NCI-H1092 (cell line): Measurements from ENCODE around the gene TM9SF3.
A peak's percentile ranks its signal among the peaks of the same experiment; 100 is the strongest.

Source experiments
- DNase-seq: peaks from one replicate; lab custom pipeline; 2025; lab: John Stamatoyannopoulos, UW

The TM9SF3 gene

DNA sequence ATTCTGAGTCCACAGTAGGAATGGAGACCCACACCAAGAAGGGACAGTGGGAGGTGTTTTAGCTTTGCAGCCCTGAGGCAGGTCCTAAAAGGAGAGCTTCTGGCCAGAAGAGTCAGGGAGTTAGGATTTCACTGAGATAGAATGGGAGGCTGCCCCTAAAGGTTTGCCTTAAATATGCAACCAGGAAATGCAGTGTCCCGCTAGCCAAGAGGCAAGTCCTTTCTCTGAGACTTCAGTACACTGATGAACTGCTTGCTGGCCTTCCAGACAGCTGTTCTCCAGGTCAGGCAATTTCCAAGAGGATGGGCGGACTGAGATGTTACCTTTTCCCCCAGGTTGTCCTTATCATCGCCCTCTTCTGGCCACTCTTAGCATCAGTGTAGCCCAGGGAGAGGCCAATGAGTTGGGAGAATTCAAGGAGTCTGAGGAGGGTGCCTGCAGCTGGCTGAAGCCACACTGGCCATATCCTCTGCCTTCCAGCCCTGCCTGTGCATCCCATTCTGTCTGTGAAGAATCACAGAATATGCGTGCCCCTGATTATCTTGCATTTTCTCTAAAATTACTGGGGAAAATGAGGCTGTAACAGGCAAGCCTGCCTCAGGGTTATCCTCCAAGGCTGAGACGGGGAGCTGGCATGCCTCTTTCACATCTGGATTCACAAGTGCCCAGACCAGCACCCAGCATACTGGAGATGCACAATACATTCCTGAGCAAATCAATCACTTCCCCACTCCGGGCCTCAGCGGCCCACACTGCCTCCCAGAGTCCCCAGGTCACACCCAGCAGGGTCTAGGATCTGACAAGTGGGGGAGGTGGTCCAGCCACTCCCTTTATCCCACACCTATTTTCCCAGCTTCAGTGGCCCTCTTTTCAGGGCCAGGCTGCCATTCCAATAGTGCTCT lies 75.5 kb downstream of the TM9SF3 start:
- DNase-seq = no peak

DNA sequence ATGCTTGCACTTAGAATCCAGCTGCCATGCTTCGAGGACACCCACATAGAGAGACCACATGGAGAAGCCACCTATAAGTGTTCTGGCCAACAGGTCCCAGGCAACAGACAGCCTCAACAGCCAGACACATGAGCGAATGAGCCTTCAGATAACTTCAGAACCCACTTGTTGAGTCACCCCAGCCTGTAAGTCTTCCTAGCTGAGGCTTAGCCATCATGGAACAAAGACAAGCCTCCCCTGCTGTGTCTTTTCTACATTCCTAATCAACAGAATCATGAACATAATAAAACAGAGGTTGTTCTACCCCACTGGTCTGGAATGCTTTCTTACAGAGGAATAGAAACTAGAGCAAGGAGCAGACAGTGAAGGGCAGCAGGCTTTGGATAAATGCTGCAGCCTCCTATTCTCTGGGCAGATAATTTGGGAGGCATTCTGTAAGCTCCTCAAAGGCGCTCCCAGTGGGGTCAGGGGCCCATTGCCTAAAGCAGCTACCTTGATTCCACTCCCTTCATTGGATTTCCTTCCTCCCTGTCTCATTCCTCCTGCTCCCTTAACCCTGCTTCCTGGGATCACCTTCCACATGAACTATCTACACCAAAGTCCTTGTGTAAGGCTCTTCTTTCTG lies 77.7 kb downstream of the TM9SF3 start:
- DNase-seq = no peak

DNA sequence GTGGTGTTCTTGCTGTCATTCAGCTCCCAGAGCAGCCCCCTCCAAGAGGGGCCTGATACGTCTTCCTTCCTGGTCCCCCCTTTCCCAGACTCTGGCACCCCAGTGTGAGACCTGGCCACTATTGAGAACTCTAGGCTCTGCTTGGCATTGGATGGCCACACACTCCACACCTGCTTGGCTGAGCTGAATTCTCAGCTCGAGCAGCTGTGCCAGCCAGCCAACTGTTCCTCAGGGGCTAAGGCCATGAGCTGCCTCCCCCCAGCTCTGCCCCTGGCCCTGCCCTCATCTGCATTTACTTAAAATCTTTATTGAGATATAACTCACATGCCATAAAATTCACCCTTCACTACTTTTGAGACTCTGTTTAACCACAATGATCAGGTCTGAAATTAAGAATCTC lies 79.8 kb downstream of the TM9SF3 start:
- DNase-seq = no peak

DNA sequence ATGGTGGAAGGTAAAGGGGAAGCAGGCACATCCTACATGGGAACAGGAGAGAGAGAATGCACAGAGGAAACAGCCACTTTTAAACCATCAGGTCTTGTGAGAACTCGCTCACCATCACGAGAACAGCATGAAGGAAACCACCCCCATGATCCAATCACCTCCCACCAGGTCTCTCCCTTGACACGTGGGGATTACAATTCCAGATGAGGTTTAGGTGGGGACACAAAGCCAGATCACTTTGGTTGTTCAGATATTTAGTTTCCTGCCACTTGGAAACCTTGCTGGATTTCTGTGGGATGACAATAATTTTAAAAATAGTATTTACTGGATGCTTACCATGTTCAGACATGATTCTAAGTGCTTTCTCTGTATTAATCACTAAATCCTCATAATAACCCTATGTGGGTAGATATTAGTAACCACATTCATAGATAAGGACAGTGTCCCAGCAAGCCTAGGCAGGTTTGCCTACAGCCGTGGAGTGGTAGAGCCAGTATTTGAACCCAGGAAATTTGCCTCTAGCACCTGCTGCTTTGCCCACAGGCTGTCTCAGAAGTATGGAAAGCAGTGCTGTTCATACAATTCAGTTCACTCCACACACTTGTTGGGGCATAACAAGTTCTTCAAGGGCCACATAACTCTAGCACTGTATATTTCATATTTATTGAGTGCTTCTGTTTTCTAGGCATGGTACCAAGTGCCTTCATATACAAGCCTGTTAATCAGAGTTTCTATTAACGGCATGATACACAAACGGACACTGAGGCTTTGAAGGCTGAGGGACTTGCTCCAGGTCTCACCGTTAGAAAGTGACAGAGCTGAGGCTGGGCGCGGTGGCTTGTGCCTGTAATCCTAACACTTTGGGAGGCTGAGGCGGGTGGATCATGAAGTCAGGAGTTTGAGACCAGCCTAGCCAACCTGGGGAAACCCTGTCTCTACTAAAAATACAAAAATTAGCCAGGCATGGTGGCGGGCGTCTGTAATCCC lies 81.4 kb downstream of the TM9SF3 start:
- DNase-seq = no peak

DNA sequence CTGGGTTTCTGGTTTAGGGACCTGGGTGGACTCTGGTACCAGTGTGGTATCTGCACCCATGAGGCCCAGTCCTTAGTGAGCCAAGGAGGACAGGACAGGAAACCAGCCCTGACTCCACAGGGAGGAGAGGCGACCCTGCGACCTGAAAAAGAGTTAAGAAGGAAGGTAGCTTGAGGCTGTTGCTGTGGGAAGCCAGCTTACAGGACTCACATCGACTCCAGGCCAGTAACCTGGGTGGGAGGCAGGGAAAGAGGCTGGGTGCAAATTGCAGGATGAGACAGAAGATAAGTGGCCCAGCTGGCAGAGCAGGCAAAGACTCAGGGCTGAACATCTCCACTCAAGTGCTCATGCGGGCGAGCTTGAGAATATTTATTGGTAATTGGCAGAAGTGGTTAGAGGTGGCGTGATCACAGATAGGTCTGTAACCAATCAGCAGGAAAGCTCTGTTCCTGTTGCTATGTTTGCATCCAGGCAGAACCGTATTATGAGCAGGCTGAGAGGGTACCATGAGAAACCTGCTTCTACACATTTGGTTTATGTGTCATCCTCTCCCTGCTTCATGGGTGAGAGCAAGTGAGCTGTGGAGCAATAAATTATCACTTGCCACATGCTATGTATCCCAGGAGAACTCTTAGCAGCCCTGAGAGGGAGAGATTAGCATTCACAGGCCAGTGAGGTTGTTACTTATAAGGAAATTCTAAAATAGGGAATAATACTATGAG lies 84.1 kb downstream of the TM9SF3 start:
- peak; percentile 47 for DNase-seq

DNA sequence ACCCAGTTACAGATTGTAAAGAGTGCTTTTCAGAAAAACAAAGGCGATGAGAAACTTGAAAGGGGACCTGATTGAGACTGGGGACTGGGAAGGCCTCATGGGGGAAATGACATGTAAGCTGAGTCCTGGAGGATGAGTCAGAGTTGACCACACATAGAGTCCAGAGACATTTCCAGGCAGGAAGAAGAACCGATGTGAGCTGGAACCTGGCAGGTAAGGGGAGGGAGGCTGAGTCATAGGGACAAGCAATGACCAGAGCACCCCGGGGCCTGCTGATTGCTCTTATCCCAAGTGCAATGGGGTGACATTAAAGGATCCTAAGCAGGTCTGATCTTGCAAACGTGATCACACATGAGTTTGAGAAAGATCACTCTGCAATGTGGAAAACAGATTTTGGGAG lies 84.8 kb downstream of the TM9SF3 start:
- DNase-seq = no peak

DNA sequence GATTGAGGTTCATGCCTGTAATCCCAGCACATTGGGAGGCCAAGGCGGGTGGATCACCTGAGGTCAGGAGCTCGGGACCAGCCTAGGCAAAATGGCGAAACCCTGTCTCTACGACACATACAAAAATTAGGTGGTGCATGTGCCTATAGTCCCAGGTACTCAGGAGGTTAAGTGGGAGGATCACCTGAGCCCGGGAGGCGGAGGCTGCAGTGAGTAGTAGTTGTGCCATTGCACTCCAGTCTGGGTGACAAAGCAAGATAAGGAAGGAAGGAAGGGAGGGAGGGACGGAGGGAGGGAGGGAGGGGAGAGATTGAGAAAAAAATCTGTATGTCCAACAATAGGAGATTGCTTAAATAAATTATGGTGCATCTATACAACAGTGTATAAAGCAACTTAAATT lies 86.3 kb downstream of the TM9SF3 start:
- no peak for DNase-seq

DNA sequence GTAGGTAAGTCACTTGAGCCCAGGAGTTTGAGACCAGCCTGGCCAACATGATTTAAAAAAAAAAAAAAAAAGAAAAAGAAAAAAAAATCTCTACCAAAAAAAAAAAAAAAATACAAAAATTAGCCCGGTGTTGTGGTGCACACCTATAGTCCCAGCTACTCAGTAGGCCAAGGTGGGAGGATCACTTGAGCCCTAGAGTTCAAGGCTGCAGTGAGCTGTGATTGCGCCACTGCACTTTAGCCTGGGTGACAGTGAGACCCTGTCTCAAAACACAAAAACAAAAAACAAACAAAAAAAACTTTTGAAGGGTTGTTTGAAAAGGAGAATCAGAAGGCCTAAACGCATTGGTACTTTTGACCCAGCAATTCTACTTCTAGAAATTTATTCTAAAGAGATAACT lies 86.8 kb downstream of the TM9SF3 start:
- DNase-seq = no peak

DNA sequence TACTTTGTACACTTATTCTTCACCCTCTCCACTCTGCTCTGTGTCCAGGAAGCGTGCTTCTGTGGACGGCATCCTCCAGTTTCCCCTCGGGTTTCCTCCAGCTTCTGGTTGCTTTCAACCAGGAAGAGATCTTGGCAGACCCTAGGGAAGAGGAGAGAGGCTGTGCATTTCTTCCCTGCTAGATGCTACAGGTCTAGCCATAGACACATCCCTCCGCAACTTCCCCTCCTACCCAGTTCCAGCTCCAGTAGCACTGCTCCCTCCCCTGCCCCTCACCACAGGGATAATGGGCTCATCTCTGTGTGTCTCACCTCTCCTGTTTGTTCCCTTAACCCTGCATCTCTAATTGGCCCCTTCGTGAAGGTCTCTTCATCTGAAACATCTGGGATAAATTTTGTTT lies 89.4 kb downstream of the TM9SF3 start:
- DNase-seq = no peak

DNA sequence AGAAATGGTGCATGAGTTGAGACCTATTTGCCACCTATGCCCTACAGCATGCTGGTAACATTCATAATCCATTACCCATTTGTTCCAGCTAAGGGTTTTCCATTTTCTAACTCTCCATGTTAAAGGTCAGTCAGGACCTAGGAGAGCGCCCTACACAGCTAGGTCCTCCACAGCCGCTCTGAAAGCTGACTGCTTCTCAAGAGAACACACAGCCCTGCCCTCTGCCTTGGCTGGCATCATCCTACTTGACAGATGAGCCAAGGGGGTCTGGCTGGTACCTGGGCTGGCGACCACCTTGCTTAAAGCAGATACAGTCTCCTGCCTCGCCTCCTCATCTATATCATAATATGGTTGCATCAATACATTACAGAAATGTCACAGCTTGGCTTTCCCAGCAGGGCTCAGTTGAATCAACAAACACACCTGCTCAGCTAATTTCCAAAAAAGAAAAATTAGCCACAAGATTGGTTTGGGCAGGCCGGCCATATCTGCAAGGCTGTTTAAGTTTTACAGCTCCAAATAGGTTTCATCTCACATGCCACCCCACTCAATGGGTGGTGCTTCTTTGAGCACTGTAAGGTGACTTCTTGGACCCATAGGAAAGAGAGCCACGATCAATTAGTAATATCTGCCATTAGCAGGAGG lies 90.4 kb downstream of the TM9SF3 start:
- DNase-seq = no peak

DNA sequence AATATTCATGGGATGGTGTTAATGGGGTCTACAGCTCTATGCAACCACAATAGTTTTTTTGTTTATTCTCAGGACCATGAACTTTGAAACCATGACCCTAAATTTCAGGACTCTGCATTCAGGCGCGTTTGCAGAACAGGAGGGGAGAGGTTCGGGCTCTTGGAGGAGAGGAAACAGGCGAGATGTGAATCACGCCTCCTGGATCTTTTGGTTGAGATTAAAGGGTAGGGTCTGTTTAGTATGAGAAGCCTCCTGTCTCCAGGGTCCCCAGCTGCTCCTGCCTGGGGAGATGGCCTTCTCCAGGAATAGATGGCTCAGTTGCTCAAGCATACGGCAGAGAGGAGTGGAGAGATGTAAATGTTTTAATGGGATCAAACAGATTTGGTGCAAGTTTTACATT lies 91.3 kb downstream of the TM9SF3 start:
- no peak for DNase-seq

DNA sequence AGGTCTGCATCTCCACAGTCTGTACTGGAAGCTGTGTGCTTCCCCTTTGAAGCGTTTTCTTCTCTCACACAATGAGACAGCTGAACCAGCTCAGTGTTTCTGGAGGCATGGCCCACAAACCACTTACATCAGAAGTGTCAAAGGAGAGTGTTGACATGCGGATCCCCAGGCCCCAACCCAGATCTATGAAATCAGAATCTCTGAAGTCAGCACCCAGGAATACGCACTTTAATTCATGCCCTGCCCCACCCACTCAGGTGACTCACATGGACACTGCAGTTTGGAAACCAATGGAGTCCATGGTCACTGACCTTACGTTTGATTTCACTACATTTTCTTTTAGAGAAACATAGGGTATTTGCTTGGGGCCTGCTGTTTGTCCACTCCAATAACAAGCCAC lies 92.1 kb downstream of the TM9SF3 start:
- no peak for DNase-seq

DNA sequence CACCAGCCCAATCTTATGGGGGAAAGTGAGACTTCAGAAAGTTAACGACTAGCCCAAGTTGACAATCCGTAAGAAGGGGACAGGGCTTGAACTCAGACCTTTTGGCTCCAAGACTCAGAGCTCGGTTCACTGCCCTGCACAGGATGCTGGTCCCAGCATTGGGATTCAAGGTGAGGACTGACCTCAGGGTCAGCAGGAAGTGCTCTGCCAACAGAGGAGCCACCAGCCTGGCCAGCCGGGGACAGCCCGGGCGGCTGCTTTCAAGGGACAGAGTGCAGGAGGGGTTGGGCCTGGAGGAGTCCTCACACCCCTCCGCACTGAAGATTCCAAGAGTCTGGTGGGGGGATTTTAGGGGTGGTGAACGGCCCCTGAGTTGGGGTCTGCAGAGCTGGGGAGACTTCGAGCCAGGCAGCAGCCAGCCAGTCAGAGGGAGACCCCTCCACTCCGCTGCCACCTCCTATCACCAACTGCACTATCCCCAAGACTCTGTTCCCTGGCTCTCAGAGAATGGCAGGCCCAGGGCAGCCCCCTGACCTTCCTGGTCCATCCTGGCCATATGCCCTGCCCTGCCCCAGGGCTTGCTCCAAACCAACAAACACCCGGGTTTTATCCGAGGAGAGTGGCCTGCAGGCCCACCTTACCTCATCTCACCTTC lies 92.8 kb downstream of the TM9SF3 start:
- no peak for DNase-seq

DNA sequence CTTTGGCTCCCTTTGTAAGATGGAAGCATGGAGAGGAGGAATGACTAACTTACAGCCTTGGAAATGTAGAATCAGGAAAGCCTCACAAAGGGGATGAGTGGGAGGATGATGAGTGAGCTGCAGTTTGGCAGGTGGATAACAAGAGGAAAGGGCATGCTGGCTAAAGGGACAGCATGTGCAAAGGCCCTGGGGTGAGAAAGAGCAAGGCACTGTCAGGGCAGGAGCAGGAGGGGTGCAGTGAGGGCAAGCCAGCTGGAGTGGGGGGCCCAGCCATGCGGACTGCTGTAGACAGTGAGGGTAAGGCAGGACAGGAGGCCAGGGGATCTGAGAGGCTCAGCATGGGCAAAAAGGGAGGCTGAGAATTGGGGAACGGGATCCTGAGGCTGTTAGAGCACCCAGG lies 93.6 kb downstream of the TM9SF3 start:
- no peak for DNase-seq

DNA sequence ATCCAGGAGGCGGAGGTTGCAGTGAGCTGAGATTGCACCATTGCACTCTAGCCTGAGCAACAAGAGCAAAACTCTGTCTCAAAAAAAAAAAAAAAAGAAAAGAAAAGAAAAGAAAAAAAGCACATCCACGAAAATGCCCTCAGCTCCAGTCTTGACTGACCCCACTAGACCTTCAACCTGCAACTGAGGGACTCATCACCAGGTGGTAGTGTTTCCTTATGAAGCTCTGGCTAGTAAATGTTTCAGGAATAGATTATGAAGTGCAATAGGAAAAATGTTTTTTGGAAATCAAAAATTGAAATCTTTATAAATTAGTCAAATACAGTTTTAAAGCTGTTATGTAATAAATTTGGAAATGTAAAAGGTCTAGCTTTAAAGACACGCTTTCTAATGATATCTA lies 95.5 kb downstream of the TM9SF3 start:
- DNase-seq = no peak

DNA sequence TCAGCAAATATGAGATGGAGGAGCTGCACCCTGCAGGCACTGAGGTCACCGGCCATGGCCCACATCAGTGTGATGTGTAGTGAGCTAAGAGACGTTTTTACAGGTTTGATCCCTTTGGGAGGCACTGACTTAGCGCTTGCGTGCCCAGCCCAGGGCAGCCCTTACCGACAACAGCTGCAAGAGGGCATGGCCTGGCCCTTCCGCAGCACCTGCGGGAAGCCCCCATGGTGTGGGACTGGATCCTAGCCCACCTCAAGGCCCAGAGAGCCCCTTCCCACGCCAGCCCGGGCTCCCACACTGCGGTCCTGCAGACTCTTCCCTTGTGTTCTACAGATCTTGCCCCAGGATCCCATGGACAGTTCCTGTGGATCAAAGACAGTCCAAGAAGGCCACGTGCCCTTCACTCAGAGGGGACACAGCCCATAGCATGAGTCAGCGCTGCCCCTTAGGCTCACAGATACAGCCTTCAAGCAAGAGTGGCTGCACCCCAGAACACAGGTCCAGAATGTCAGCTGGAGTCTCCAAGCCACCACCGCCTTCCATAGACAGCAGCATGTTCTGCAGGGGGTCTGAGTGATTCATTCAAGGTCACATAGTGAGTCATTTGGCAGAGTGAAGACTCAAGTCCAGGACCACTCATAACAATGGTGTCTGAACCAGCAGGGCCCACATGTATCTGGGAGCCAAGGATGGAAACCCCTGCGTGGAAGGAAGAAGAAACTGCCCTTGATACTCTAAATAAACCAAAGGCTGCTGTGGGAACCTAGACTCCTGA lies 98.5 kb downstream of the TM9SF3 start:
- no peak for DNase-seq

DNA sequence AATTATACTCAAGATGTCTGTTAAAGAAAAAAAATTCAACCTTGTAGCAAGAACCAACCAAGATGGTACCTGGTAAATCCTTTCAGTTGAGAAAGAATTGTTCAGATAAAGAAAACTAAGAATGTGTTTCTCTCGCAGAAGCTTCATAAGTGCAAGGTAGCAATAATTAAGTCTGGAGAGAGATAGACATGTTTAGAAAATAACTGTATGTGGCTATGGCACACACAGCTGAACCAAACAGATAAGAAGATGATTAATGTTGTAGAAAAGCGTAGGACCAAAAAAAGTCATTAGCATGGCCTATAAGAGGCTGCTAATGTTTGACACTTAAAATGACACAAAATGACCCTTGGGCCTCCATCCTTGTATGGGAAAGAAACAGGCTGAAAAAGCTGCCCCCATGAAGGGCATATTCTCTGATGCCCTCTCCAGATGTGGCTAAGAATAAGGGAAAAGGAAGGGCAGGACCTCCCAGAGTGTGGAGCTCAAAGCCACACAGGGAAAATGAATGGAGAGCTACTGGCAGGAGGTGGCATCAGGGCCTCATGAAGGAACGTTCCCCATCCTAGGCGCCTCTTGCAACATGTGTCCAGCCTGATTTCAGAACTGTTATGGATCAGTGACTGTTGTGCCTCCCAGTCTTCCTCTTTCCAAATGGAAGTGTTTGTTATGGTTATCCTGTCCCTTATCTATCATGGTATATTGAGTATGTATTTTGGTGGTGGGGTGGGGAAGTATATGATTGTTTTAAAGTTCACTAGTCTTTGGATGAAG lies 103.8 kb downstream of the TM9SF3 start:
- DNase-seq = no peak

DNA sequence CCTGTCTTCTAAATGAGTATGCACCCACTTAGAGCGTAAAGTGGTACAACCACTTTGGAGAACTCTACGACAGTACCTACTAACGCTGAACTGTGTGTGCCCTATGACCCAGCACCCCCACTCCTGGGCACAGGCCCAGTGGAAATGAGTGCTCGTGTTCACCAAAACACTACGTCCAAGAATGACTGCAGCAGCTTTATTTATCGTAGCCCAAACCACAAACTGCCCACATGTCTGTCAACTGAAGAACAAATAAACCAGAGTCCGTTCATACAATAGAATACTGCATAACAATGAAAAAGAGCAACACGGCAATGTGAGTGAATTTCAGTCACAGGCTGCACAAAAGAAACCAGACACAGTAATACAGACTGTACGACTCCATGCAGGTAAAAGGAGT lies 108.5 kb downstream of the TM9SF3 start:
- DNase-seq = no peak

DNA sequence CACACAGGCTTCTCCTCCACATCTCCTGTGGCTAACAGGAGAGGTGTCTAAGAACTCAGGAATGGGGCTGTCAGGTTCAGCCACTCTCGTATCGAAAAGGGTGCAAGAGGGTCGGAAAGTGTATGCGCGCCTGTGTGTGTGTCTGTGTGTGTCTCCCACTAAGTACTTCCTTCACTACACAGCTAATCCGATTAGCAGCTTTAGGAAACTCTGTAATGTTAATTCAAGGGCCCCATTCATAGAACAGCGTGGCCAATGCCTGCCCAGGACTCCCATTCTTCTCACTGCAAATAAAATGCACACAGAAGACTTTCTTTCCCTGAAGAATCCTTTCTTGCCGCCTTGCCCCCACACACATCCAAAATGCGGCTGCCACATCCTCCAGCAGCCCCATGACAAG lies 112.9 kb downstream of the TM9SF3 start:
- DNase-seq = no peak
